GM12873 (cell line): Measurements from ENCODE around the gene KRTAP4-9.
"Not testable (repeated sequence)": the region's sequence is repeated elsewhere in the genome, so short reads cannot be mapped to it uniquely, and the experiment has no call there.

Experiments
- TF ChIP-seq, protein P1 (sequence below): IDR thresholded peaks from 2 replicates; pipeline ENCODE4 v1.5.1; 2012; ENCODE audit warnings: low read depth, mild to moderate bottlenecking, moderate library complexity, low read length, control low read depth; ENCODE audit not compliant: insufficient read depth; ENCODE audit errors: missing control alignments

Gene KRTAP4-9

DNA sequence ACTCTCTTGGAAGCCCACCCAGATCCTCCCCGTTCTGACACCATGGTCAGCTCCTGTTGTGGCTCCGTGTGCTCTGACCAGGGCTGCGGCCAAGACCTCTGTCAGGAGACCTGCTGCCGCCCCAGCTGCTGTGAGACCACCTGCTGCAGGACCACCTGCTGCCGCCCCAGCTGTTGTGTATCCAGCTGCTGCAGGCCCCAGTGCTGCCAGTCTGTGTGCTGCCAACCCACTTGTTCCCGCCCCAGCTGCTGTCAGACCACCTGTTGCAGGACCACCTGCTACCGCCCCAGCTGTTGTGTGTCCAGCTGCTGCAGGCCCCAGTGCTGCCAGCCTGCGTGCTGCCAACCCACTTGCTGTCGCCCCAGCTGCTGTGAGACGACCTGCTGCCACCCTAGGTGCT, at the start of gene KRTAP4-9:
KRTAP4-9 (plus strand) TSS at position 43 of the 400 bp plus-strand sequence; CDS start at position 43, 0 bp downstream.
- TF ChIP-seq, protein P1, sequence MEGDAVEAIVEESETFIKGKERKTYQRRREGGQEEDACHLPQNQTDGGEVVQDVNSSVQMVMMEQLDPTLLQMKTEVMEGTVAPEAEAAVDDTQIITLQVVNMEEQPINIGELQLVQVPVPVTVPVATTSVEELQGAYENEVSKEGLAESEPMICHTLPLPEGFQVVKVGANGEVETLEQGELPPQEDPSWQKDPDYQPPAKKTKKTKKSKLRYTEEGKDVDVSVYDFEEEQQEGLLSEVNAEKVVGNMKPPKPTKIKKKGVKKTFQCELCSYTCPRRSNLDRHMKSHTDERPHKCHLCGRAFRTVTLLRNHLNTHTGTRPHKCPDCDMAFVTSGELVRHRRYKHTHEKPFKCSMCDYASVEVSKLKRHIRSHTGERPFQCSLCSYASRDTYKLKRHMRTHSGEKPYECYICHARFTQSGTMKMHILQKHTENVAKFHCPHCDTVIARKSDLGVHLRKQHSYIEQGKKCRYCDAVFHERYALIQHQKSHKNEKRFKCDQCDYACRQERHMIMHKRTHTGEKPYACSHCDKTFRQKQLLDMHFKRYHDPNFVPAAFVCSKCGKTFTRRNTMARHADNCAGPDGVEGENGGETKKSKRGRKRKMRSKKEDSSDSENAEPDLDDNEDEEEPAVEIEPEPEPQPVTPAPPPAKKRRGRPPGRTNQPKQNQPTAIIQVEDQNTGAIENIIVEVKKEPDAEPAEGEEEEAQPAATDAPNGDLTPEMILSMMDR: not testable (repeated sequence)

DNA sequence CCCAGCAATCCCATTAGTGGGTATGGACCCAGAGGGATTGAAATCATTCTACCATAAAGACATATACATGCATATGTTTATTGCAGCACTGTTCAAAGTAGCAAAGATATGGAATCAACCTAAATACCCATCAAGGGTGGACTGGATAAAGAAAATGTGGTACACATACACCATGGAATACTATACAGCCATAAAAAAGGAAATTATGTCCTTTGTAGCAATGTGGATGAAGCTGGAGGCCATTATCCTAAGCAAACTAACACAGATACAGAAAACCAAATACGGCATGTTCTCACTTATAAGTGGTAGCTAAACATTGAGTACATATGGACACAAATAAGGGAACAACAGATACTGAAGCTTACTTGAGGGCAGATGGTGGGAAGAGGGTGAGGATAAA, 47.6 kb upstream of the KRTAP4-9 start:
- TF ChIP-seq, protein P1: no peak

DNA sequence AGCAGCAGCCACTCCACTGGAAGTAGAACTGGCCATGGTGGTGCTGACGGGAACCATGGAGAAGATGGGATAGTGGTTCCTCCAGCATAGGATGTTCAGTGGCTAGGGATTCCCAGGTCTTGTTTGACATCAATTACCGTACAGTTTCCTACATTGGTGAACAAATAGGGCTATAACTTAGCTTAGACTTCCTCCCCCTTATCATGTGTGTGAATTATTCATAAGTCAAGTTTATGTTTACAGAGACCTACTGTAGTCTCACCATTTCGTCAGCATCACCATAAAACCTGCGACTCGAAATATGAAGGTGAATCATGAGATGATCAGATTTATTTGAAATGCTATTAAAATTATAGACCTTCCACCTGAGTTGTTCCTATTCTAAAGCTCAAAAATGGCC, 46.4 kb upstream of the KRTAP4-9 start:
- TF ChIP-seq, protein P1: no peak

DNA sequence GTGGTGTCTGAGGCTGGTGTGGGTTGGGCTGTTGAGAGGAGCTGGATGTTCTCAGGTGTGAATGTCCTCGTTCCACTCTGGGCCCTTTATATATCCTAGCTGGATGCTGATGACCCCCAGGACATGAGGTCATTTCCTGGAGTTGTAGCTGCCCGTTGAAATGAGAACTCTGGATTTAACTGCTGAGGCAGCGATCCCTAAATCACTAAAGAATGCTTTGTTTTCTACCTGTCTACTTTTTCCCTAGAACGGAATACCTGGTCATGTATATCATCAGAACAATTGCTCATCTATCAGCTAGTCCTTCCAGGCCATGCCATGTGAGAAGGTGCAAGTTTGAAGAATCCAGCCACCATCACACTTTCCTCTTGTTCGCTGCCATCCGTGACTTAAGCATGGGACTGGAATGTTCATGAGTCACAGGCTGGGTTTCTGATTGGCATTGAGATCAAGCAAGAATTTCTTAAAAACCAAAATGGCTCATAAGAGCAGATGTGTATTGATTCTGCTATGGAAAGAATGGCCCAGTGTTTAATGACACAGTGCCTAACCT, 45.1 kb upstream of the KRTAP4-9 start, which contains the start of gene KRTAP2-3:
KRTAP2-3 (minus strand) TSS at position 63 of the 553 bp plus-strand sequence. CDS start 64 bp downstream, outside the sequence.
- TF ChIP-seq, protein P1: no peak

DNA sequence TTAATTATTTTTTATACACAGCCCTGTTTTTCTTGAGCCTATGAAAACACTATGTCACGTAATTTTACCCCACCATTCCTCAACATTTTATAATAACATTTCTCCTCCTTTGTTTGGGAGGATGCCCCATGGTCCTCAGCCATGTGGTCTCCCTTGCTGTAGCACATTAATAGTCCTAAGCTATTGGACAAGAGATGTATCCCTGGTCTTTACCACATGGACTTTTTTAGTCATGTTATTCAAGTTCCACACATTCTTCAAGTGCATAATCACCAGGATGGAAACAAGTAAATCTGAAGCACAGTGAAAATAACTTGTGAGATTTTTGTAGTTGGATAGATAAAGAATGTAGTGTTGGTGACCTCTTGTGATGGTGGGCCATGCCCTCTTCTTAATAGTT, 43.2 kb upstream of the KRTAP4-9 start:
- TF ChIP-seq, protein P1: no peak

DNA sequence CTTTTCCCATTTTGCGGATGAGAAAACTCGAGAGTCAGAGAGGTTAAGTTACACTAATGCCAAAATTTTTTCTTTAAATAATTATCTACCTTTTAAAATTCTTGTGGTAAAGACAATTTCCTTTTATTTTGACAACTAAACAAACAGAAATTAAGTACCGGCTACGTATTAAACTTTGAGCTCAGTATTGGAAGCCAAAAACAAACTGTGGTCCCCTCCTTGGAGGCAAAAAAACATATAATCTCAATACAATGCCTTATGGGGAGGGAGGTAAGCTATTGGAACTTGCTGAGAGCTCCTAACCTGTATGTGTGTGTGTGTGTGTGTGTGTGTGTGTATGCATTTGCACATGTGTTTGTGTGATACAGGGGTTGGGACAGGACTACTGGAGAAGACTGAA, 41.7 kb upstream of the KRTAP4-9 start:
- TF ChIP-seq, protein P1: no peak

DNA sequence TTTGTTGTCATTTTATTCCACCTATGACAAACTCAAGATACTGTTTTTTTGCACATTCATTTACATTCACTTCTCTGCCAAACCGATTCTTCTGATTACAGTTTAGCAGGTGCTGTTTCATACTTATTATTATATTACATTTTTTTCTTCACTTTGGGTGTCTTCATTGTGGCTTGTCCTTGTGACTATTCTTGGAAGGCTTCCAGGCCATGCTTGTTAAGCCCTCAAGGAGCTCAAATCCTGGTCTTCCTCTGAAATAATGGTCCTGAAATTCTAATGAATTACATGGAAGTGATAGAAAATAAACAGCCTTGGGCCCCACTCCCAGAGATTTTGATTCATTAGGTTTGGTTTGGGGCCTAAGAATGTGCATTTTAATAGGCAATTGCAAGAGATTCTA, 40.9 kb upstream of the KRTAP4-9 start:
- TF ChIP-seq, protein P1: no peak
